RWPE1 (cell line): ENCODE data around the gene ETV6.
"Not testable (repeated sequence)": the region's sequence is repeated elsewhere in the genome, so short reads cannot be mapped to it uniquely, and the experiment has no call there.

Experiments used
- CTCF ChIA-PET: fragments of 350-600 bp; sonication (Branson Sonifier 250); formaldehyde crosslinking; extraction: SDS; loops from one replicate; lab custom pipeline; 2021; lab: Yijun Ruan, JAX
- POLR2A ChIA-PET: fragments of 400-600 bp; formaldehyde crosslinking; extraction: SDS; loops from one replicate; lab custom pipeline; 2020; ENCODE audit warnings: antibody characterized with exemption; ENCODE audit not compliant: low non-redundant PET; lab: Yijun Ruan, JAX
- DNase-seq: peaks from one replicate; pipeline ENCODE4 v3.0.0; 2012; ENCODE audit warnings: low spot score
- H3K27ac ChIP-seq: fragments of 450-650 bp; 2 replicates; pipeline ENCODE4 v1.5.1; 2017
- TF ChIP-seq, protein P1 (sequence below): fragments of 450-650 bp; conservative IDR thresholded peaks from 2 replicates; pipeline ENCODE4 v1.5.1; 2017; ENCODE audit warnings: low read depth, mild to moderate bottlenecking

Gene ETV6

DNA sequence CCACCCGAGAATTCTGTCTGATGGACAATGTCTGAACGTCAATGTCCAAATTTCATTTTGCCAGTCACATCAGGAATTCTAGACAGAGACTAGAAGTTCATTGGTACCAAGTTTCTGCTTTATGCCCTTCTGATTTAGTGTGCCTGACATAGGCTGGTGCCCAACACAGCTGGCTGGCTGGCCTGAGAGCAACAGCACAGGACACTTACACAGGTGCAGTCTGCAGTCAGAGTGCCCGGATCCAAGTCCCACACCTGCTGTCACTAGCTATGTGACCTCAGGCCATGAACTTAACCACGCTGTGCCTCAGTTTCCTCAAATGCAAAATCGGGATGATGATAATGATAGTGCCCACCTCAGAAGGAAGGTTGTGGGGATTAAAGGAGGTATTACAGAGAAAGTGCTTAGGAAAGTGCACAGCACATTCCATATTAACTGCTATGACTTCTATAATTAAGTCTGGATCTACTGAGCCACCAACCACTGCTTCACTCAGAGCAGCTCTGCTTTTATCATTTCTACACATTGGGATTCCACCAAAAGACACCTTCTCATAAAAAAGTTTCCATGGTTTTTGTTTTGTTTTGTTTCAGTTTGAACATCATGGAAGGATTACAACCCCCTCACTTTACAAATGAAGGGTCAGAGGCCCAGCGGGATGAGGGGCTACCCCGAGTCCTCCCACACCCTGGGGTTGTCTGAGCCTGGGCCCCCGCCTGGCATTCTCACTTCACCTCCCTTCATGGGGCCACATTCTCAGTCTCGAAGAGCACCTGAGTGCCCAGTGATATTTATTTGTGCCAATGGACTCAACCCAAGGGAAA, 252.4 kb downstream of the ETV6 start:
- ChIA-PET POLR2A (no interaction called here), CTCF (interaction anchor here (0.7 to 0.8 kb wide), 2 partner anchors 235 to 789 kb away, joined by 3 to 4 read pairs; no protein-coding TSS in a partner anchor)
- H3K27ac ChIP-seq, result no peak overlapping the region
- TF ChIP-seq, protein P1, sequence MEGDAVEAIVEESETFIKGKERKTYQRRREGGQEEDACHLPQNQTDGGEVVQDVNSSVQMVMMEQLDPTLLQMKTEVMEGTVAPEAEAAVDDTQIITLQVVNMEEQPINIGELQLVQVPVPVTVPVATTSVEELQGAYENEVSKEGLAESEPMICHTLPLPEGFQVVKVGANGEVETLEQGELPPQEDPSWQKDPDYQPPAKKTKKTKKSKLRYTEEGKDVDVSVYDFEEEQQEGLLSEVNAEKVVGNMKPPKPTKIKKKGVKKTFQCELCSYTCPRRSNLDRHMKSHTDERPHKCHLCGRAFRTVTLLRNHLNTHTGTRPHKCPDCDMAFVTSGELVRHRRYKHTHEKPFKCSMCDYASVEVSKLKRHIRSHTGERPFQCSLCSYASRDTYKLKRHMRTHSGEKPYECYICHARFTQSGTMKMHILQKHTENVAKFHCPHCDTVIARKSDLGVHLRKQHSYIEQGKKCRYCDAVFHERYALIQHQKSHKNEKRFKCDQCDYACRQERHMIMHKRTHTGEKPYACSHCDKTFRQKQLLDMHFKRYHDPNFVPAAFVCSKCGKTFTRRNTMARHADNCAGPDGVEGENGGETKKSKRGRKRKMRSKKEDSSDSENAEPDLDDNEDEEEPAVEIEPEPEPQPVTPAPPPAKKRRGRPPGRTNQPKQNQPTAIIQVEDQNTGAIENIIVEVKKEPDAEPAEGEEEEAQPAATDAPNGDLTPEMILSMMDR, result no peak
- DNase-seq, result no peak

DNA sequence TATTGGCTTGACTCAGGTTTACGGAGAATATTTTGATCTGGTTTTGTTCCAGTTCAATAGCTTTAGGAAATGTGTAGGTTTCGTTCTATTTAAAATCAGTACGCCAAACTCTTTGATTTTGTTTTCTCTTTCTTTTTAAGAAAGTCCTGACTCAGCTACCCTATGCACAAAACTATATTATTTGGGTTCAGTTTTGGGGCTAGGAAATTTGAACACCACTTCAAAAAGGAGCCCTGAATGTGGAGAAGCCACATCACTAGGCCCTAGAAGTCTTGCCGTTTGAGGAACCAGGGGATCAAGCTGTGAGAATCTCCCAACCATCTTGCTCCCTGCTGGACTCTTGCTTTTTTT, 253.0 kb downstream of the ETV6 start:
- ChIA-PET CTCF (interaction anchor here (0.8 kb wide), 1 partner anchor 788 kb away, joined by 4 read pairs; no protein-coding TSS in a partner anchor), POLR2A (no interaction called here)
- DNase-seq, result no peak
- TF ChIP-seq, protein P1, result no peak
- H3K27ac ChIP-seq, result no peak overlapping the region

DNA sequence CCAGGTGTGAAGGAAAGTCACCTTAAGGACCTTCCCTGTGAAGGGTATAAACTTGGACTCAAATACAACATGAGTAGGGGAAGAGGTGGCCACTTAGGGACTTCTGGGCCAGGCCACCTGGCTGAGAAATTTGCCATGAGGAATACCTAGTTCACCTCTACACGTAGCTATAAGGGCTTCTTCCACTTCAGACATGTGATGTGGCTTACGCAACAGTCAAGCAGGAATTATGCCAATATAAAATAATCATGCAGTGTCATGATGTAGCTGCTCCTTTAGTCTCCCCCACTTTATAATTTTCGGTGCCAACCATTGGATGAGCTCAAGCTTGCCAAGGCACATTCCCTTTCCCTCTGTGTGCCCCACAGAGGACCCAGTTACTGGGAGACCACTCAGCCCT, 254.7 kb downstream of the ETV6 start:
- TF ChIP-seq, protein P1, result no peak
- ChIA-PET POLR2A (no interaction called here), CTCF (interaction anchor here (0.5 kb wide), 1 partner anchor 18 kb away, joined by 3 read pairs; no protein-coding TSS in a partner anchor)
- H3K27ac ChIP-seq, result no peak overlapping the region
- no peak for DNase-seq

DNA sequence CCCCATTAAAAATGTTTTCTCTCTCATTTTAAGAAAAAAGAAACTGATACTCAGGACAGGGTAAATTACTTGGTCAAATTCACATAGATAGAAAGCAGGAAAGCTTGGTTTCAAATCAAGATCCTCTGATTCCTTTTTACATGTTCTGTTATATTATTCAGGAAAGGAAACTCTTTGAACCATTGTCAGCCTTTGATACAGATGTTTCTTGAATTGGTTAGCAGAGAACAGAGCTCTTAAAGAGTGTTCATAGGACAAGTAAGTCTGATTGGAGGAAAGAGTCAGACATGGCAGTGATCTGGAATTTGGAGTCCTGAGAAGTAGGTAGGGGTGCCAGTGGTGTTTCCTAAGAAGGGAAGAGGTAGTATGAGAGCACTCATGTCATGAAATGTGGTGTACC, 256.1 kb downstream of the ETV6 start:
- CTCF ChIA-PET, result interaction anchor here (0.6 kb wide), 1 partner anchor 157 kb away, joined by 3 read pairs; no protein-coding TSS in a partner anchor
- TF ChIP-seq, protein P1, result no peak
- DNase-seq, result no peak
- no peak overlapping the region for H3K27ac ChIP-seq
- POLR2A ChIA-PET, result no interaction called here

DNA sequence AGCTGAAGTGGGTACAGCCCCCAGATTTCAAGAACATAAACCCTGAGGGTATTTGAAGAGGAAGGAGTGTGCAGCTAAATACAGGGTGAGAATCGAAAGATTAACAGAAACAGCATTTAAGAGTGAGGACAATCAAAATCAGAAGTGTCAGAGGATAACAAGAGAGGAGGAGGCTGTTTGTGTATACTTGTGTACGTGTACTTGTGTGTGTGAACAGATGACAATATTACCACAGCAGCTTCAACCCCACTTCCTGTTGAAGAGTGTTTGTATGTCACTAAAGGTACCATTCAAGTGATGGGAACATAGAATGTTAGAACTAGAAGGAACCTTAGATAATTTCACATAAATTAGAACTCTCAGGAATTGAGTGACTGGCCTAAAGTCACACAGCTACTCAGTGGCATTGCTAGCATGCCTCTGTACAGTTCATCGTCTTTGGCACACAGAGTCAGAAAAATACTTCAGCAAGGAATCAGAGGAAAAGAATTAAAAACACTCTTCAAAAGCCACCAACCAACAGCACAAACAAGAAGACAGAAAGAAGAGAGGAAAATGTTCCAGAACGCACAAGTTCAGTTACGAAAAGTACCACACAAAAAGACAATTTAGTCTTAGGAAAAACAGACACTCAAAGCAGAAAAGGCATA, 256.9 kb downstream of the ETV6 start:
- no peak for DNase-seq
- ChIA-PET POLR2A (no interaction called here), CTCF (interaction anchor here (0.5 kb wide), 1 partner anchor 15 kb away, joined by 6 read pairs; no protein-coding TSS in a partner anchor)
- TF ChIP-seq, protein P1, result no peak
- H3K27ac ChIP-seq, result no peak overlapping the region

DNA sequence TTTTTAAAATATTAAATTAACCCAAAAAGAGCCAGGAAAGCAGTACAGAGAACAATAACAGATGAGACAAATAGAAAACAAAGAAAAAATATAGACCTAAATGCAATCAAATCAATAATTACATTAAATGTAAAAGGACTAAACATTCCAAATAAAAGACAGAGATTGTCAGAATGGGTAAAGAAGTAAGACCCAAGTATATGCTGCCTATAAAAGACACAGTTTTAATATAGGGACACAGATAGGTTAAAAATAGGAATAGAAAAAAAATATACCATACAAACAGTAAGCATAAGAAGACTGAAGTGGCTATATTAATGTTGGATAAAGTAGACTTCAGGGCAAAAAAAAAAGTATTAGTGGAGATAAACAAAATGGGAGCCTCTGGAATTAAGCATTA, 258.2 kb downstream of the ETV6 start:
- CTCF ChIA-PET, result no interaction called here
- POLR2A ChIA-PET, result no interaction called here
- TF ChIP-seq, protein P1, result no peak

DNA sequence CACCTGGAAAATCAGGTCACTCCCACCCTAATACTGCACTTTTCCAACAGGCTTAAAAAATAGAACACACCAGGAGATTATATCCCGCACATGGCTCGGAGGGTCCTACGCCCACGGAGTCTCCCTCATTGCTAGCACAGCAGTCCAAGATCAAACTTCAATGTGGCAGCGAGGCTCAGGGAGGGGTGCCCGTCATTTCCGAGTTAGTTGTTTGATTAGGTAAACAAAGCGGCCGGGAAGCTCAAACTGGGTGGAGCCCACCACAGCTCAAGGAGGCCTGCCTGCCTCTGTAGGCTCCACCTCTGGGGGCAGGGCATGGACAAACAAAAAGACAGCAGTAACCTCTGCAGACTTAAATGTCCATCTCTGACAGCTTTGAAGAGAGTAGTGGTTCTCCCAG, 259.9 kb downstream of the ETV6 start:
- CTCF ChIA-PET, DNase-seq, POLR2A ChIA-PET, H3K27ac ChIP-seq: not testable (repeated sequence)

More for the DNA sequence above, 258.2 kb downstream of the ETV6 start:
- DNase-seq, result no peak
- no peak overlapping the region for H3K27ac ChIP-seq
